ENCODE measurements around the gene CCDC171.
"Not testable (repeated sequence)": the region's sequence is repeated elsewhere in the genome, so short reads cannot be mapped to it uniquely, and the experiment has no call there.

Gene CCDC171

DNA sequence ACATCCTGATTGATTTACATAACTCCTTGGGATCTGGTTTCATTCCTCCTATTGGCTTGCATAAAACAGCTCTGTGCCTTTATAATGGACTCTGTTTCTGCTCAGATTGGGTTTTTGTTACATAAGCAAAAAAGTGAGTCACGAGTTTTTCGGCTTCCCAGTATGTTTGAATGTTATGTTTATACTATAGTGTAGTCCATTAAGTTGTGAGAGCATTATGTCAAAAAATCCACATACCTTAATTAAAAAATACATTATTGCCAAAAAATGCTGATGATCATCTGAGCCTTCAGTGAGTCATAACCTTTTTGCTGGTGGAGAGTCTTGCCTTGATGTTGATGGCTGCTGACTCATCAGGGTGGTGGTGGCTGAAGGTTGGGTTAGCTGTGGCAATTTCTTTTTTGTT lies 144.6 kb downstream of the CCDC171 start:
- H3K27ac ChIP-seq (ENCODE audit: low read depth, low read length) = peak overlapping the region; percentile 62
- no peaks in the 10 kb centered on the region for H3K36me3 ChIP-seq (ENCODE audit: insufficient read depth, low read length)

DNA sequence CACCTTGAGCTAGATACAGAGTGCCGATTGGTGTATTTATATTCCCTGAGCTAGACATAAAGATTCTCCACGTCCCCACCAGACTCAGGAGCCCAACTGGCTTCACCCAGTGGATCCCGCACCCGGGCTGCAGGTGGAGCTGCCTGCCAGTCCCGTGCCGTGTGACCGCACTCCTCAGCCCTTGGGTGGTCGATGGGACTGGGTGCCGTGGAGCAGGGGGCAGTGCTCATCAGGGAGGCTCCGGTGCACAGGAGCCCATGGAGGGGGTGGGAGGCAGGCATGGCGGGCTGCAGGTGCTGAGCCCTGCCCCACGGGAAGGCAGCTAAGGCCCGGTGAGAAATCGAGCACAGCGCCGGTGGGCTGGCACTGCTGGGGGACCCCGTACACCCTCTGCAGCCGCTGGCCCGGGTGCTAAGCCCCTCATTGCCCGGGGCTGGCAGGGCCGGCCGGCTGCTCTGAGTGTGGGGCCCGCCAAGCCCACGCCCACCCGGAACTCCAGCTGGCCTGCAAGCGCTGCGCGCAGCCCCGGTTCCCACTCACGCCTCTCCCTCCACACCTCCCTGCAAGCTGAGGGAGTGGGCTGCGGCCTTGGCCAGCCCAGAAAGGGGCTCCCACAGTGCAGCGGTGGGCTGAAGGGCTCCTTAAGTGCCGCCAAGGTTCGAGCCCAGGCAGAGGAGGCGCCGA lies 147.2 kb downstream of the CCDC171 start:
- H3K4me3 ChIP-seq (ENCODE audit: low read depth, low read length); H3K36me3 ChIP-seq (ENCODE audit: insufficient read depth, low read length); H3K79me2 ChIP-seq (ENCODE audit: control insufficient read depth, insufficient read depth, low read length, unreplicated experiment); H3K27me3 ChIP-seq (ENCODE audit: insufficient read depth, low read length); H3K27ac ChIP-seq (ENCODE audit: low read depth, low read length); H2AFZ ChIP-seq (ENCODE audit: low read length, unreplicated experiment): not testable (repeated sequence)
- H3K4me1 ChIP-seq (ENCODE audit: control insufficient read depth, insufficient read depth, low read length, unreplicated experiment) = peaks cover 15% of the 10 kb centered on the region

More for the DNA sequence above, 144.6 kb downstream of the CCDC171 start:
- no peaks in the 10 kb centered on the region for H3K79me2 ChIP-seq (ENCODE audit: control insufficient read depth, insufficient read depth, low read length, unreplicated experiment)
- H3K4me3 ChIP-seq (ENCODE audit: low read depth, low read length) = peak overlapping the region; percentile 40; the same call in 1 of the 2 replicates
- peak overlapping the region; percentile 81 for H2AFZ ChIP-seq (ENCODE audit: low read length, unreplicated experiment)
- peaks cover 15% of the 10 kb centered on the region for H3K4me1 ChIP-seq (ENCODE audit: control insufficient read depth, insufficient read depth, low read length, unreplicated experiment)
- H3K27me3 ChIP-seq (ENCODE audit: insufficient read depth, low read length) = no peaks in the 10 kb centered on the region

DNA sequence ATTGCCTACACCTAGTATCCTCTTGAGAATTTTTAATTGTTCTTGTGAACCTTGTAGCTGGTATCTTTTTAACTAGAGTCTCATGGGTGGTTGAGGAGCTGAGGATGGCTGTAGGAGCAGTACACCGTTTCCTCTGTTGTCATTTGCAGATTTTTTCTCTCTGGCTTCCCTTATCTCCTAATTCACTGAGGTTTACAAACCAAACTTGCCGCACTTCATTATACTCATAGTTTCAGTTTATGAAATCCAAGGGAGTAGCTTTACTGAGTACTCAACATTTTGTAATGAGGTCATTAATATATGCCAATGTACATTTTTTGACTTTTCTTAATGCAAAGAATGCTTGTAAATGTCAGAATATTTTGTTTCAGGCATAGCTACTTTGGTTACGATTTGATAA lies 154.2 kb downstream of the CCDC171 start:
- H3K4me1 ChIP-seq (ENCODE audit: control insufficient read depth, insufficient read depth, low read length, unreplicated experiment) = peaks cover 4% of the 10 kb centered on the region
- H3K79me2 ChIP-seq (ENCODE audit: control insufficient read depth, insufficient read depth, low read length, unreplicated experiment) = no peaks in the 10 kb centered on the region
- no peak overlapping the region for H3K27ac ChIP-seq (ENCODE audit: low read depth, low read length)
- no peaks in the 10 kb centered on the region for H3K27me3 ChIP-seq (ENCODE audit: insufficient read depth, low read length)
- H2AFZ ChIP-seq (ENCODE audit: low read length, unreplicated experiment) = no peak overlapping the region
- no peak overlapping the region for H3K4me3 ChIP-seq (ENCODE audit: low read depth, low read length)
- no peaks in the 10 kb centered on the region for H3K36me3 ChIP-seq (ENCODE audit: insufficient read depth, low read length)

DNA sequence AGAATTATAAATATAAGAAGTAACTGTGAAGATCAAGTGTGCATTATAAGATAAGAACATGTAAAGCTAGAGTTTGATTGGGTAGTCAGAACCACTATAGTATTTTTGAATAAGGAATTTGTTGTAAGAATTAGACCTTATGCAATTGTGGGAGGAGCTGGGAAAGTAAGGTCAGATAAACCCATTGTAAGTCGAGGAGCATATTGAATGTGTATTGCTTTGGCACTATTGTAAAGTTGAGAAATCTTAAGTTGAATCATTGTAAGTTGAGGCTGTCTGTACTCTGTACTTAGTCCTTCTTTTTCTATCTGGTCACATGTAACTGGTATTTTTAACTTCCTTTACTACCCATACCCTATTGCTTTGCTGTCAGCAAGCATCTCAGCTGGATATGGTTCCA lies 158.7 kb downstream of the CCDC171 start:
- peaks cover 4% of the 10 kb centered on the region for H3K4me1 ChIP-seq (ENCODE audit: control insufficient read depth, insufficient read depth, low read length, unreplicated experiment)
- no peak overlapping the region for H3K4me3 ChIP-seq (ENCODE audit: low read depth, low read length)
- no peaks in the 10 kb centered on the region for H3K79me2 ChIP-seq (ENCODE audit: control insufficient read depth, insufficient read depth, low read length, unreplicated experiment)
- no peak overlapping the region for H3K27ac ChIP-seq (ENCODE audit: low read depth, low read length)
- H3K27me3 ChIP-seq (ENCODE audit: insufficient read depth, low read length) = no peaks in the 10 kb centered on the region
- H2AFZ ChIP-seq (ENCODE audit: low read length, unreplicated experiment) = no peak overlapping the region
- H3K36me3 ChIP-seq (ENCODE audit: insufficient read depth, low read length) = no peaks in the 10 kb centered on the region

DNA sequence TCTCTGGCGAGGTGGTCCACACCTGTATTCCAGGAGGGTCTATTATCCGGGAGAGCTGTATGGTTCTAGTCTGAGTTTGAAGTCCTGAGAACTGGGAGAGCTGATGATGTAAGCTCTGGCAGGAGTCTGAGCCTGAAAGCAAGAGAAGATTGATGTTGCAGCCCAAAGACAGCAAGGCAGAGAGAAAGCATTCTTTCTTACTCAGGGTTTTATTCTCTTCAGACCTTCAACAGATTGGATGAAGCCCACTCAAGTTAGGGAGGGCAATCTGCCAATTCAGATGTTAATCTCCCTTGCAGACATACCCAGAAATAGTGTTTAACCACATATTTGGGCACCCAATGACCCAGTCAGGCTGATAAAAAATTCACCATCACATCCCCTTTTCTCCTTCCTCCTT lies 159.1 kb downstream of the CCDC171 start:
- Histone ChIP-seq H3K27me3 (ENCODE audit: insufficient read depth, low read length) (no peaks in the 10 kb centered on the region), H3K4me3 (ENCODE audit: low read depth, low read length) (no peak overlapping the region), H3K79me2 (ENCODE audit: control insufficient read depth, insufficient read depth, low read length, unreplicated experiment) (no peaks in the 10 kb centered on the region)

DNA sequence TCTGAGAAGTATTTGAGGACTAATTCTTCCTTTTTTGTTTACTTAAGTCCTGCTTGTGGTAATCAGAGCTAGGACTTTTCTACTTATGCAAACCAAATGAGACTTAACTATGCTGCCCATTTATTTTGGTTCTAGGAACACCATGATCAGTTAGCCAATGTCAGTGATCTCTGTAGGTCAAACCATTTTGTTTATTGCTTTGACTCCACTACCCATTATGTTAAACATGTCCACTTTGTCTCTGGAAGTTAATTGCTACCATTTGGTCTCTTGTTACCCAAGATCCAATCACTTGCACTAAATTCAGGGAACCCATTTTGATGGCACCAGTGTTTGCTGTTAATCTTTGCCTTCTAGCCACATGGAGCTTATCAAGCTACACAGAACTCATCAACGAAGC lies 161.9 kb downstream of the CCDC171 start:
- Histone ChIP-seq H3K4me3 (ENCODE audit: low read depth, low read length) (no peak overlapping the region), H2AFZ (ENCODE audit: low read length, unreplicated experiment) (no peak overlapping the region), H3K27me3 (ENCODE audit: insufficient read depth, low read length) (no peaks in the 10 kb centered on the region), H3K4me1 (ENCODE audit: control insufficient read depth, insufficient read depth, low read length, unreplicated experiment) (peaks cover 4% of the 10 kb centered on the region), H3K36me3 (ENCODE audit: insufficient read depth, low read length) (no peaks in the 10 kb centered on the region), H3K79me2 (ENCODE audit: control insufficient read depth, insufficient read depth, low read length, unreplicated experiment) (no peaks in the 10 kb centered on the region), H3K27ac (ENCODE audit: low read depth, low read length) (no peak overlapping the region)

More for the DNA sequence above, 159.1 kb downstream of the CCDC171 start:
- no peak overlapping the region for H2AFZ ChIP-seq (ENCODE audit: low read length, unreplicated experiment)
- peaks cover 4% of the 10 kb centered on the region for H3K4me1 ChIP-seq (ENCODE audit: control insufficient read depth, insufficient read depth, low read length, unreplicated experiment)
- no peaks in the 10 kb centered on the region for H3K36me3 ChIP-seq (ENCODE audit: insufficient read depth, low read length)
- H3K27ac ChIP-seq (ENCODE audit: low read depth, low read length) = no peak overlapping the region

DNA sequence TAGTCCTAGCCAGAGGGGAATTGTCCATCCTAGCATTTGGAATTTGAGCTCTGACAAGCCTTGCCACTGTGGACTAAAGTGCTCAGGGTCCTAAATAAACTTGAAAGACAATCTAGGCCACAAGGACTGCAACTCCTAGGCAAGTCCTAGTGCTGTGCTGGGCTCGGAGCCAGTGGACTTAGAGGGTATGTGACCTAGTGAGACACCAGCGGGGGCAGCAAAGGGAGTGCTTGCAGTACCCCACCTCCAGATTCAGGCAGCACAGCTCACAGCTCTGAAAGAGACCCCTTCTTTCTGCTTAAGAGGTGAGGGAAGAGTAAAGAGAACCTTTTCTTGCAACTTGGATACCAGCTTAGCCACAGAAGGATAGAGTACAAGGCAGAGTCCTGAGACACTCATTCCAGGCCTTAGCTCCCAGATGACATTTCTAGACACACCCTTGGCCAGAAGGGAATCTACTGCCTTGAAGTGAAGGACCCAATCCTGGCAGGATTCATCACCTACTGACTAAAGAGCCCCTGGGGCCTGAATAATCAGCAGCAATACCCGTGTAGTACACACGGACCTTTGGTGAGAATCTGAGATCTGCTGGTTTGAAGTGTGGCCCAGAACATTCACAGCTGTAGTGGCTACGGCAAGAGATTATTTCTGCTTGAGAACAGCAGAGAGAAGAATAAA lies 164.6 kb downstream of the CCDC171 start:
- no peaks in the 10 kb centered on the region for H3K27me3 ChIP-seq (ENCODE audit: insufficient read depth, low read length)
- H3K27ac ChIP-seq (ENCODE audit: low read depth, low read length) = no peak overlapping the region
- no peak overlapping the region for H3K4me3 ChIP-seq (ENCODE audit: low read depth, low read length)
- no peaks in the 10 kb centered on the region for H3K36me3 ChIP-seq (ENCODE audit: insufficient read depth, low read length)
- no peak overlapping the region for H2AFZ ChIP-seq (ENCODE audit: low read length, unreplicated experiment)
- H3K4me1 ChIP-seq (ENCODE audit: control insufficient read depth, insufficient read depth, low read length, unreplicated experiment) = no peaks in the 10 kb centered on the region
- H3K79me2 ChIP-seq (ENCODE audit: control insufficient read depth, insufficient read depth, low read length, unreplicated experiment) = no peaks in the 10 kb centered on the region

DNA sequence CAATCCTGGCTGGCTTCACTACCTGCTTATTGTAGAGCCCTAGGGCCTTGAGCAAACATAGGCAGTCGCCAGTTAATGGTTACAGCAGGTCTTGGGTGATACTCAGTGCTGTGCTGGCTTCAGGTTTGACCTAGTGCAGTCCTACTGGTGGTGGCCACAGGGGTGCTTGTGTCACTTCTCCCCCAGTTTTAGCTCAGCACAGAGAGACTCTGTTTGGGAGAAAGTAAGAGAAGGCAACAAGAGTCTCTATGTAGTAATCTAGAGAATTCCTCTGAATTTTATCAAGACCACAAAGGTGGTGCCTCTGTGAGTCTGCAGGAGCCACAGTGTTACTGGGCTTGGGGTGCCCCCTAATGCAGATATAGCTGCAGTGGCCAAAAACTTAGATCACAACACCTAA lies 165.6 kb downstream of the CCDC171 start:
- no peak overlapping the region for H3K27ac ChIP-seq (ENCODE audit: low read depth, low read length)
- no peak overlapping the region for H2AFZ ChIP-seq (ENCODE audit: low read length, unreplicated experiment)
- H3K27me3 ChIP-seq (ENCODE audit: insufficient read depth, low read length) = no peaks in the 10 kb centered on the region
- H3K36me3 ChIP-seq (ENCODE audit: insufficient read depth, low read length) = no peaks in the 10 kb centered on the region
- H3K4me3 ChIP-seq (ENCODE audit: low read depth, low read length) = no peak overlapping the region
- H3K4me1 ChIP-seq (ENCODE audit: control insufficient read depth, insufficient read depth, low read length, unreplicated experiment) = peaks cover 4% of the 10 kb centered on the region
- H3K79me2 ChIP-seq (ENCODE audit: control insufficient read depth, insufficient read depth, low read length, unreplicated experiment) = no peaks in the 10 kb centered on the region

DNA sequence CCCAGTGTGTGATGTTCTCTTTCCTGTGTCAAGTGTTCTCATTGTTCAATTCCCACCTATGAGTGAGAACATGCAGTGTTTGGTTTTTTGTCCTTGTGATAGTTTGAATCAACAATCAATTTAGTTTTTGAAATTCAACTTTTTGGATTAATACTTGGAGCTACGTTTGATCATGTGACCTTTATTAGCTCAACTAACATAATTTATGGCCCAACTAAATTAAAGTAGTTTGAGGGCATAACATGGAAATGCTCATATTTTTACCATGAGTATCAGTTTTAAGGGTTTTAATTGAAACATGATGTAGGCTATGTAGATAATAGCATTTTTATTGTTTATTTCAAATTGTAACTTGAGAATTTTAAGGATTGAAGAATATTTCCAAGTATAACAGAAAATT lies 168.0 kb downstream of the CCDC171 start:
- H3K27me3 ChIP-seq (ENCODE audit: insufficient read depth, low read length) = no peaks in the 10 kb centered on the region
- H3K4me1 ChIP-seq (ENCODE audit: control insufficient read depth, insufficient read depth, low read length, unreplicated experiment) = peaks cover 17% of the 10 kb centered on the region
- no peak overlapping the region for H3K27ac ChIP-seq (ENCODE audit: low read depth, low read length)

DNA sequence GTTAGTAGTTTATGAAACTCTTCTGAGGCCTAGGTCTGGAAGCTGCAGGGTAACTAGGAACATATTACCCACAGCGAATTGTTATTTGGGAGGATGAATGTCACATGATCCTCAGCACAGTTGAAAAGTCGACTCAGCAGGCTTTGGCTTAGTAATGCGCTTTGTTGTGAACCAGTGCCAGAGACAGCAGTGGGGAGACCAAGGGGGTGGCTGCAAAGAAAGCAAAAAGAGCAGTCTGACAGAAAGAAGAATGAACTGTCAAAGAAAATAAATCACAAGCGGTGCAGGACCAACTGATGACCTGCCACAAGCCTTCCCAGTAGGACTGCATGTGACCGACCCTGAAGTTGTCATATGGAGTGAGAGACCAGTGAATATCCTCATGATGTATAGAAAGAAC lies 170.0 kb downstream of the CCDC171 start:
- Histone ChIP-seq H2AFZ (ENCODE audit: low read length, unreplicated experiment) (no peak overlapping the region), H3K4me3 (ENCODE audit: low read depth, low read length) (no peak overlapping the region), H3K4me1 (ENCODE audit: control insufficient read depth, insufficient read depth, low read length, unreplicated experiment) (peaks cover 17% of the 10 kb centered on the region), H3K36me3 (ENCODE audit: insufficient read depth, low read length) (0 out of 2 replicates have a peak, but pooled peaks cover 2% of the 10 kb centered on the region), H3K27ac (ENCODE audit: low read depth, low read length) (no peak overlapping the region), H3K79me2 (ENCODE audit: control insufficient read depth, insufficient read depth, low read length, unreplicated experiment) (no peaks in the 10 kb centered on the region), H3K27me3 (ENCODE audit: insufficient read depth, low read length) (no peaks in the 10 kb centered on the region)

More for the DNA sequence above, 168.0 kb downstream of the CCDC171 start:
- Histone ChIP-seq H2AFZ (ENCODE audit: low read length, unreplicated experiment) (no peak overlapping the region), H3K36me3 (ENCODE audit: insufficient read depth, low read length) (no peaks in the 10 kb centered on the region), H3K79me2 (ENCODE audit: control insufficient read depth, insufficient read depth, low read length, unreplicated experiment) (no peaks in the 10 kb centered on the region), H3K4me3 (ENCODE audit: low read depth, low read length) (no peak overlapping the region)

DNA sequence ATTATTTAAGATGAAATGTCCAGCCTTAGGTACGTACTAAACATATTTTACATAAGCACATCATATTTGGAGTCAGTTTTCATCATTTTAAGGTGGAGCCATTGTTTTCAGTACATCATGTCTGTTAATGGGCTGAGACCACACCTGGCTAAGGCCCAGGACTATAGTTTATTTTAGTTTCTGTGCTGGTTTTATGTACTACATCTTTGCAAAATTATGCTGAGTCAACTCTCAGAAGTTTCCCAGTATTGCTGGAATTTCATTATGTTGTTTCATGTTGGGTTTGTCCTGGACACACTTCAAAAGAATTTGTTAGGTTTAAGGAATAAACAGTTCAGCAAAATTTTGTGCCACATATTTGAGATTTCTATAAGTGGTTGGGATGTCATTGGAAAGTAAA lies 171.2 kb downstream of the CCDC171 start:
- Histone ChIP-seq H3K36me3 (ENCODE audit: insufficient read depth, low read length) (0 out of 2 replicates have a peak, but pooled peaks cover 2% of the 10 kb centered on the region), H3K27ac (ENCODE audit: low read depth, low read length) (peak overlapping the region; percentile 6; the same call in 1 of the 2 replicates), H3K4me3 (ENCODE audit: low read depth, low read length) (no peak overlapping the region), H3K4me1 (ENCODE audit: control insufficient read depth, insufficient read depth, low read length, unreplicated experiment) (peaks cover 17% of the 10 kb centered on the region), H3K79me2 (ENCODE audit: control insufficient read depth, insufficient read depth, low read length, unreplicated experiment) (no peaks in the 10 kb centered on the region), H2AFZ (ENCODE audit: low read length, unreplicated experiment) (no peak overlapping the region), H3K27me3 (ENCODE audit: insufficient read depth, low read length) (no peaks in the 10 kb centered on the region)

All from ACC112 (cell line).